IPS-18a (cell line): ENCODE results near the gene DNM1.

Source experiments
- H3K27ac ChIP-seq: one replicate; pipeline ENCODE4 v1.5.1; 2013; ENCODE audit warnings: low read length
- H3K27me3 ChIP-seq: one replicate; pipeline ENCODE4 v1.6.1; 2013; ENCODE audit warnings: mild to moderate bottlenecking, low read length; ENCODE audit not compliant: control insufficient read depth, insufficient read depth
- H3K36me3 ChIP-seq: one replicate; pipeline ENCODE4 v1.6.1; 2013; ENCODE audit warnings: low read depth, low read length; ENCODE audit not compliant: control insufficient read depth
- H3K4me1 ChIP-seq: one replicate; pipeline ENCODE4 v1.6.1; 2013; ENCODE audit warnings: low read depth, low read length; ENCODE audit not compliant: control insufficient read depth
- H3K4me3 ChIP-seq: one replicate; pipeline ENCODE4 v1.5.1; 2013; ENCODE audit warnings: low read length
- H3K9ac ChIP-seq: one replicate; pipeline ENCODE4 v1.6.1; 2013; ENCODE audit warnings: mild to moderate bottlenecking, low read length, moderate library complexity
- H3K9me3 ChIP-seq: one replicate; pipeline ENCODE4 v1.6.1; 2013; ENCODE audit warnings: low read depth, low read length; ENCODE audit not compliant: control insufficient read depth

The DNM1 gene

GRCh38 chr9:128297221-128297773 lies 94.1 kb downstream of the DNM1 start:
- no peaks in the 10 kb centered on the region for H3K27me3 ChIP-seq
- H3K9me3 ChIP-seq, result no peaks in the 10 kb centered on the region
- no peak overlapping the region for H3K4me3 ChIP-seq
- no peak overlapping the region for H3K27ac ChIP-seq
- H3K9ac ChIP-seq, result no peak overlapping the region
- H3K4me1 ChIP-seq, result no peaks in the 10 kb centered on the region
- H3K36me3 ChIP-seq, result no peaks in the 10 kb centered on the region

- H3K27me3 ChIP-seq, result no peaks in the 10 kb centered on the region
- no peak overlapping the region for H3K4me3 ChIP-seq
- H3K9ac ChIP-seq, result no peak overlapping the region
- H3K27ac ChIP-seq, result no peak overlapping the region
- H3K36me3 ChIP-seq, result no peaks in the 10 kb centered on the region
- H3K4me1 ChIP-seq, result no peaks in the 10 kb centered on the region
- no peaks in the 10 kb centered on the region for H3K9me3 ChIP-seq
Observed at GRCh38 chr9:128298535-128299482, 95.6 kb downstream of the DNM1 start.

- Histone ChIP-seq H3K4me1 (no peaks in the 10 kb centered on the region), H3K27ac (no peak overlapping the region), H3K4me3 (no peak overlapping the region), H3K9me3 (no peaks in the 10 kb centered on the region), H3K36me3 (peaks cover 7% of the 10 kb centered on the region), H3K27me3 (no peaks in the 10 kb centered on the region), H3K9ac (no peak overlapping the region)
Observed at GRCh38 chr9:128304136-128304970, 101.2 kb downstream of the DNM1 start.
